IMR-90 (cell line): ENCODE results near the gene PHACTR3. TPM values are rescaled to one million over a fixed set of nuclear protein-coding genes. Genes with fewer than 3 reads are reported as not detected.

Experiments
- ATAC-seq: fragments of 200-7000 bp; cut with Tn5 transposase; 2 replicates; pipeline ENCODE4 v1.9.1; 2020; ENCODE audit warnings: low read depth, mild to moderate bottlenecking, moderate library complexity
- BruUV-seq: library from RNA; stranded (reverse); fragments of 400-500 nt; replicated peaks from 2 replicates; lab custom pipeline; 2021; lab: Mats Ljungman, UMichigan
- CTCF ChIA-PET: fragments of 300-600 bp; formaldehyde crosslinking; extraction: SDS; loops from one replicate; lab custom pipeline; 2021; ENCODE audit warnings: antibody characterized with exemption; lab: Yijun Ruan, JAX
- POLR2A ChIA-PET: fragments of 300-600 bp; sonication (Branson Sonifier 250); formaldehyde crosslinking; loops from one replicate; lab custom pipeline; 2022; ENCODE audit warnings: antibody characterized with exemption; ENCODE audit not compliant: unreplicated experiment; lab: Charles Lee
- DNase-seq: peaks from one replicate; pipeline ENCODE4 v3.0.0; 2013
- H2AFZ ChIP-seq: replicated peaks from 2 replicates; pipeline ENCODE3; 2013; ENCODE audit warnings: low read length, mild to moderate bottlenecking; ENCODE audit not compliant: poor library complexity
- H2AK5ac ChIP-seq: 2 replicates; pipeline ENCODE4 v1.6.1; 2013; ENCODE audit warnings: low read depth, low read length, inconsistent platforms
- H2AK9ac ChIP-seq: replicated peaks from 2 replicates; pipeline ENCODE3; 2013; ENCODE audit warnings: mild to moderate bottlenecking, low read depth, low read length, moderate library complexity; ENCODE audit not compliant: poor library complexity
- H2BK120ac ChIP-seq: 2 replicates; pipeline ENCODE4 v1.6.1; 2013; ENCODE audit warnings: low read depth, low read length, inconsistent platforms
- H2BK15ac ChIP-seq: 3 replicates; pipeline ENCODE4 v1.6.1; 2013; ENCODE audit warnings: low read depth, low read length, inconsistent platforms
- H2BK20ac ChIP-seq: 2 replicates; pipeline ENCODE4 v1.6.1; 2013; ENCODE audit warnings: low read depth, mild to moderate bottlenecking, inconsistent platforms, low read length, moderate library complexity
- H2BK5ac ChIP-seq: 2 replicates; pipeline ENCODE4 v1.6.1; 2013; ENCODE audit warnings: mild to moderate bottlenecking, low read depth, low read length, inconsistent platforms; ENCODE audit not compliant: poor library complexity, severe bottlenecking
- H3K14ac ChIP-seq: replicated peaks from 2 replicates; pipeline ENCODE4 v1.6.1; 2013; ENCODE audit warnings: low read depth, low read length, inconsistent platforms
- H3K18ac ChIP-seq: 2 replicates; pipeline ENCODE4 v1.6.1; 2013; ENCODE audit warnings: low read depth, low read length, control low read depth
- H3K23ac ChIP-seq: 2 replicates; pipeline ENCODE4 v1.6.1; 2013; ENCODE audit warnings: low read depth, low read length, inconsistent platforms
- H3K27ac ChIP-seq: 2 replicates; pipeline ENCODE4 v1.5.1; 2013; ENCODE audit warnings: mild to moderate bottlenecking, control low read depth, low read length; ENCODE audit not compliant: insufficient read depth
- H3K27me3 ChIP-seq: 2 replicates; pipeline ENCODE4 v1.6.1; 2013; ENCODE audit warnings: low read length; ENCODE audit not compliant: control insufficient read depth, insufficient read depth
- H3K36me3 ChIP-seq: 2 replicates; pipeline ENCODE4 v1.6.1; 2013; ENCODE audit warnings: low read length, mixed read lengths; ENCODE audit not compliant: control insufficient read depth, insufficient read depth
- H3K4ac ChIP-seq: 2 replicates; pipeline ENCODE4 v1.6.1; 2013; ENCODE audit warnings: low read depth, low read length, inconsistent platforms
- H3K4me1 ChIP-seq: 2 replicates; pipeline ENCODE4 v1.6.1; 2013; ENCODE audit warnings: low read length, mixed read lengths; ENCODE audit not compliant: control insufficient read depth, insufficient read depth
- H3K4me2 ChIP-seq: 2 replicates; pipeline ENCODE4 v1.6.1; 2013; ENCODE audit warnings: low read depth, mild to moderate bottlenecking, control low read depth, low read length, moderate library complexity
- H3K4me3 ChIP-seq: 2 replicates; pipeline ENCODE4 v1.5.1; 2013; ENCODE audit warnings: low read depth, mild to moderate bottlenecking, control low read depth, low read length, moderate library complexity; ENCODE audit not compliant: insufficient read depth
- H3K56ac ChIP-seq: 2 replicates; pipeline ENCODE4 v1.6.1; 2013; ENCODE audit warnings: low read length, inconsistent platforms; ENCODE audit not compliant: insufficient read depth; ENCODE audit errors: extremely low read depth
- H3K79me1 ChIP-seq, 2 experiments: 2 replicates each; pipeline ENCODE4 v1.6.1; 2013; ENCODE audit warnings: low read length in 2 of 2, inconsistent platforms in 1 of 2, low read depth in 1 of 2
- H3K9ac ChIP-seq: 2 replicates; pipeline ENCODE4 v1.6.1; 2013; ENCODE audit warnings: low read depth, low read length, control low read depth
- H3K9me1 ChIP-seq: 2 replicates; pipeline ENCODE4 v1.6.1; 2013; ENCODE audit warnings: low read length, inconsistent platforms; ENCODE audit not compliant: insufficient read depth
- H3K9me3 ChIP-seq: 2 replicates; pipeline ENCODE4 v1.6.1; 2013; ENCODE audit warnings: low read length; ENCODE audit not compliant: control insufficient read depth, insufficient read depth
- H4K20me1 ChIP-seq: 2 replicates; pipeline ENCODE4 v1.6.1; 2013; ENCODE audit warnings: low read length, inconsistent platforms; ENCODE audit not compliant: insufficient read depth
- H4K5ac ChIP-seq: 2 replicates; pipeline ENCODE4 v1.6.1; 2013; ENCODE audit warnings: mild to moderate bottlenecking, low read depth, low read length, control low read depth
- H4K8ac ChIP-seq, 2 experiments: 2 replicates each; pipeline ENCODE4 v1.6.1; 2013; ENCODE audit warnings: low read depth in 2 of 2, low read length in 2 of 2, control low read depth in 1 of 2, inconsistent platforms in 1 of 2
- H4K91ac ChIP-seq: 2 replicates; pipeline ENCODE4 v1.6.1; 2013; ENCODE audit warnings: low read depth, low read length, inconsistent platforms; ENCODE audit not compliant: insufficient read depth
- BHLHE40 ChIP-seq: fragments of 150-350 bp; IDR thresholded peaks from 2 replicates; pipeline ENCODE4 v1.6.1; 2016; ENCODE audit warnings: mild to moderate bottlenecking, low read depth, low read length
- FOS ChIP-seq: fragments of 150-350 bp; IDR thresholded peaks from 2 replicates; pipeline ENCODE4 v1.6.1; 2016; ENCODE audit warnings: low read depth, low read length
- MAZ ChIP-seq: IDR thresholded peaks from 2 replicates; pipeline ENCODE4 v1.6.1; 2012; ENCODE audit warnings: low read depth, mild to moderate bottlenecking, low read length, improper control_type of control experiment, moderate library complexity, borderline replicate concordance
- RAD21 ChIP-seq: IDR thresholded peaks from 2 replicates; pipeline ENCODE4 v1.6.1; 2012; ENCODE audit warnings: low read length, improper control_type of control experiment
- RFX5 ChIP-seq: IDR thresholded peaks from 2 replicates; pipeline ENCODE4 v1.8.0; 2012; ENCODE audit warnings: low read depth, mild to moderate bottlenecking, low read length, moderate library complexity
- SMC3 ChIP-seq: fragments of 150-350 bp; IDR thresholded peaks from 2 replicates; pipeline ENCODE4 v1.6.1; 2016; ENCODE audit warnings: low read depth, mild to moderate bottlenecking, antibody characterized with exemption, low read length, moderate library complexity
- WGBS, 2 experiments: methylation state at CpG; one replicate each; pipeline versions ENCODE4 v1.1.5 to v1.1.7; 2013; ENCODE audit warnings: missing lambda C conversion rate in 2 of 2; ENCODE audit not compliant: insufficient read length in 1 of 2; ENCODE audit errors: extremely low coverage in 2 of 2; 5-methylcytosine and 5-hydroxymethylcytosine counted together
- dilution Hi-C: fragments of 300-500 bp; cut with HindIII; formaldehyde crosslinking; loops from one replicate; pipeline ENCODE4 v1.14.3; 2018; ENCODE audit warnings: low sequenced_read_pairs; ENCODE audit not compliant: unreplicated experiment
- in situ Hi-C: fragments of 300-500 bp; cut with MboI; formaldehyde crosslinking; loops from 3 replicates; pipeline ENCODE4 v1.14.3; 2019; ENCODE audit warnings: low sequenced_read_pairs, inconsistent platforms, mixed read lengths
- intact Hi-C: fragments of 100-400 bp; cut with micrococcal nuclease; formaldehyde crosslinking; loops from 2 replicates; pipeline ENCODE4 v1.10.0; 2022
- polyA plus RNA-seq, 3 experiments: library from polyadenylated mRNA; depleted of rRNA; stranded (reverse); fragments of >200 nt; gene quantifications; 2 replicates each; pipeline ENCODE4 v1.2.3, GENCODE V29; 2012; ENCODE audit warnings: low replicate concordance in 1 of 3
- total RNA-seq: library from RNA; depleted of rRNA; stranded (reverse); fragments of >200 nt; gene quantifications from 2 replicates; pipeline ENCODE4 v1.2.3, GENCODE V29; 2012
- TF ChIP-seq, protein P1 (sequence below): conservative IDR thresholded peaks from 2 replicates; pipeline ENCODE4 v1.5.1; 2012; ENCODE audit warnings: mild to moderate bottlenecking, low read depth, low read length, improper control_type of control experiment

Gene PHACTR3
- total and polyA plus RNA-seq, 2 of the 4 experiments (the other 2 are of a cell fraction) = not detected

DNA sequence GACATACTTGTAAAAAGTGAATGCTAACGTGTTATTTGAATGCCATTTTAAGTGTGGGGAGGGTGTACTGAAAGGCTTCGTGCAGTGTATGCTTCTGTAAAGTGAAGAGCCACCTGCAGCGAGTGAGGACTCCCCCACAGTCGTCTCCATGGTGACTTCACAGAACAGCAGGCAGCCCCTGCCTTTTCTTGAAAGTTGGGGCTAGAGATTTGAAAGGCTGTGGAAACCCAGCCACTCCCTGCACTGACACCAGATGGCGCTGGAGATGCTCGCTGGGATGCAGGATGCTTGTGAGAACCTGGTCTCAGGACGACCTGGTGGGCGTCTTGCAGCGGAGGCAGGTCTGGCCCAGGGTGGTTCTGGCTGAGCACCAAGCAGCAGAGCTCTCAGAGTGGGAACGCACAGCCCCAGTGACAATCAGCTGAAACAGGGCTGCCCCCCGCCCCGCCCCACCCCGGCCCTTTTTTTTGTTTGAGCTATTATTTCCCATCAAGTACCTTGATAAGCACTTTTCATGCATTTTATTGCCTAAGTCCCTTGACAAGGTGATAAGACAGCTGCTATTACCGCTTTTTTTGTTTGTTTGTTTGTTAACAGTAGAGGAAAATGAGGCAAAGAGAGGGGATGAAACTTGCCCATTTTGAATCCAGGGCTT, 178.8 kb downstream of the PHACTR3 start:
- Histone ChIP-seq H4K5ac (no peak overlapping the region), H4K20me1 (no peaks in the 10 kb centered on the region), H2AK5ac (no peak overlapping the region), H3K56ac (no peak overlapping the region), H4K8ac (no peak overlapping the region), H3K4me3 (no peak overlapping the region), H3K18ac (no peak overlapping the region), H3K9me1 (no peaks in the 10 kb centered on the region), H2BK15ac (no peak overlapping the region), H3K27me3 (no peaks in the 10 kb centered on the region), H3K4ac (no peak overlapping the region), H2BK120ac (no peak overlapping the region), H3K27ac (no peak overlapping the region), H2BK5ac (no peak overlapping the region), H3K9me3 (no peaks in the 10 kb centered on the region), H2AK9ac (no peak overlapping the region), H4K91ac (no peak overlapping the region), H3K14ac (no peak overlapping the region), H3K23ac (no peak overlapping the region), H2BK20ac (no peak overlapping the region), H3K4me1 (no peaks in the 10 kb centered on the region), H3K79me1 (no peaks in the 10 kb centered on the region), H3K9ac (no peak overlapping the region), H3K4me2 (no peak overlapping the region), H3K36me3 (no peaks in the 10 kb centered on the region), H2AFZ (no peak overlapping the region)
- ChIA-PET POLR2A (no interaction called here), CTCF (interaction anchor here (0.6 to 1.9 kb wide), 4 partner anchors 68 to 172 kb away, joined by 3 to 10 read pairs (median 3); partner anchors contain the start of genes FAM217B and PPP1R3D)
- in situ Hi-C loops = no loop called here
- ATAC-seq (peak; percentile 53; the same call in 1 of the 2 replicates), DNase-seq (peak; percentile 15)
- intact Hi-C loops = loop anchor here (2.0 kb wide), 1 partner anchor 68 kb away; no protein-coding TSS in a partner anchor
- no CpG with 5 or more reads among the region's 14 CpGs for WGBS, 2 experiments
- BruUV-seq = no TSS peak
- dilution Hi-C loops = no loop called here
- TF ChIP-seq RFX5 (no peak), SMC3 (peak; percentile 37; the same call in 1 of the 2 replicates), MAZ (no peak), FOS (no peak), BHLHE40 (no peak), RAD21 (peak; percentile 53)
- TF ChIP-seq, protein P1, sequence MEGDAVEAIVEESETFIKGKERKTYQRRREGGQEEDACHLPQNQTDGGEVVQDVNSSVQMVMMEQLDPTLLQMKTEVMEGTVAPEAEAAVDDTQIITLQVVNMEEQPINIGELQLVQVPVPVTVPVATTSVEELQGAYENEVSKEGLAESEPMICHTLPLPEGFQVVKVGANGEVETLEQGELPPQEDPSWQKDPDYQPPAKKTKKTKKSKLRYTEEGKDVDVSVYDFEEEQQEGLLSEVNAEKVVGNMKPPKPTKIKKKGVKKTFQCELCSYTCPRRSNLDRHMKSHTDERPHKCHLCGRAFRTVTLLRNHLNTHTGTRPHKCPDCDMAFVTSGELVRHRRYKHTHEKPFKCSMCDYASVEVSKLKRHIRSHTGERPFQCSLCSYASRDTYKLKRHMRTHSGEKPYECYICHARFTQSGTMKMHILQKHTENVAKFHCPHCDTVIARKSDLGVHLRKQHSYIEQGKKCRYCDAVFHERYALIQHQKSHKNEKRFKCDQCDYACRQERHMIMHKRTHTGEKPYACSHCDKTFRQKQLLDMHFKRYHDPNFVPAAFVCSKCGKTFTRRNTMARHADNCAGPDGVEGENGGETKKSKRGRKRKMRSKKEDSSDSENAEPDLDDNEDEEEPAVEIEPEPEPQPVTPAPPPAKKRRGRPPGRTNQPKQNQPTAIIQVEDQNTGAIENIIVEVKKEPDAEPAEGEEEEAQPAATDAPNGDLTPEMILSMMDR = peak; percentile 63
